ENCODE results near the gene ELOVL6. TPM values are rescaled to one million over a fixed set of nuclear protein-coding genes. Genes with fewer than 3 reads are reported as not detected.

Gene ELOVL6
- total RNA-seq, 1 experiment from 2014 or later, result 23.5 TPM

DNA sequence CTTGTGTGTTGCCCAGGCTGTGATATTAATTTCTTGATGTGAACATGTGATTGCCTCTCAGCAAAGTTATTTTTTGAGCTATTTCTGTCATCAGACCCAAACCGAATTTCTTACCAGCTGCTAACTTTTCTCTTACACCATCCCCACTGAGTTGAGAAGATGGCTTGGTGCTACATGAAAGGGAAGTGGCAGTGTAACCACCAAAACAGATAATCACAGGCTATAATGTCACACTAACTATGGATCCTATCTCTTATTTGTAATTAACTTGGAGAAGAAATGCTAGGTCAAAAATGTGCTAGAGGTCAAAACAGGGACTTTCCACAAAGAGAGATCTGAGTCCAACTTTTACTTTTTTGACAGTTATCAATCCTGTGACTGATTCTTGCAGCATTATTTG, 43.8 kb downstream of the ELOVL6 start:
- H3K4me3 Mint-ChIP-seq (ENCODE audit: unreplicated experiment), result no peak overlapping the region
- DNase-seq (ENCODE audit: unreplicated experiment), result no peak
- no peaks in the 10 kb centered on the region for H3K4me1 Mint-ChIP-seq (ENCODE audit: insufficient read depth, unreplicated experiment)
- intact Hi-C loops (cut with micrococcal nuclease), result no loop called here
- TF ChIP-seq, protein P1, sequence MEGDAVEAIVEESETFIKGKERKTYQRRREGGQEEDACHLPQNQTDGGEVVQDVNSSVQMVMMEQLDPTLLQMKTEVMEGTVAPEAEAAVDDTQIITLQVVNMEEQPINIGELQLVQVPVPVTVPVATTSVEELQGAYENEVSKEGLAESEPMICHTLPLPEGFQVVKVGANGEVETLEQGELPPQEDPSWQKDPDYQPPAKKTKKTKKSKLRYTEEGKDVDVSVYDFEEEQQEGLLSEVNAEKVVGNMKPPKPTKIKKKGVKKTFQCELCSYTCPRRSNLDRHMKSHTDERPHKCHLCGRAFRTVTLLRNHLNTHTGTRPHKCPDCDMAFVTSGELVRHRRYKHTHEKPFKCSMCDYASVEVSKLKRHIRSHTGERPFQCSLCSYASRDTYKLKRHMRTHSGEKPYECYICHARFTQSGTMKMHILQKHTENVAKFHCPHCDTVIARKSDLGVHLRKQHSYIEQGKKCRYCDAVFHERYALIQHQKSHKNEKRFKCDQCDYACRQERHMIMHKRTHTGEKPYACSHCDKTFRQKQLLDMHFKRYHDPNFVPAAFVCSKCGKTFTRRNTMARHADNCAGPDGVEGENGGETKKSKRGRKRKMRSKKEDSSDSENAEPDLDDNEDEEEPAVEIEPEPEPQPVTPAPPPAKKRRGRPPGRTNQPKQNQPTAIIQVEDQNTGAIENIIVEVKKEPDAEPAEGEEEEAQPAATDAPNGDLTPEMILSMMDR (IDR thresholded peaks at IDR 0.05; ENCODE audit: unreplicated experiment), result no peak
- CTCF ChIA-PET, result interaction anchor here (1.1 kb wide), 1 partner anchor 105 kb away, joined by 4 read pairs; no protein-coding TSS in a partner anchor
- no peaks in the 10 kb centered on the region for H3K9me3 Mint-ChIP-seq (ENCODE audit: unreplicated experiment)
- POLR2A ChIA-PET, result interaction anchor here (0.7 to 1.3 kb wide), 3 partner anchors 9 to 387 kb away, joined by 3 to 4 read pairs (median 3); no protein-coding TSS in a partner anchor
- no TSS peak for BruUV-seq (replicated peaks)
- H3K27ac Mint-ChIP-seq (ENCODE audit: low read depth, unreplicated experiment), result no peak overlapping the region
- H3K36me3 Mint-ChIP-seq (ENCODE audit: insufficient read depth, unreplicated experiment), result peaks cover 11% of the 10 kb centered on the region
- no peaks in the 10 kb centered on the region for H3K27me3 Mint-ChIP-seq (ENCODE audit: insufficient read depth, unreplicated experiment)

DNA sequence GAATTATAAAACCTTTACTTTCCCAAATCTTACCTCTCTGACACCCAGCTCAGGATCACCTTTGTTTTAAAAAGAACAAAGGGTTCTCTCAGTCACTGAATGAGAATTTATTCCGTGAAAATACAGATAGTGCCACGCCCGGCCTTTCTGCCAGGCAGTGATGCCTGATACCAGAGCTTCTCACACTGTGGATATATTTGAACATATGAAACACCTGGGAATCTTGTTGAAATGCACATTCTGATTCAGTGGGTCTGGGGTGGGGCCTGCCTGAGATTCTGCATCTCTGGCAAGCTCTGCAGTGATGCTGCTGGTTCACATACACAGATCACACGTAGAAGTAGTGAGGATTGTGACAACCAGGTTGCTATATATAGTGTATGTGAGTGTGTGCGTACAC, 46.0 kb downstream of the ELOVL6 start:
- H3K4me1 Mint-ChIP-seq (ENCODE audit: insufficient read depth, unreplicated experiment), result no peaks in the 10 kb centered on the region
- DNase-seq (ENCODE audit: unreplicated experiment), result no peak
- H3K27me3 Mint-ChIP-seq (ENCODE audit: insufficient read depth, unreplicated experiment), result no peaks in the 10 kb centered on the region
- ChIA-PET POLR2A (interaction anchor here (0.9 kb wide), 1 partner anchor 10 kb away, joined by 4 read pairs; no protein-coding TSS in a partner anchor), CTCF (interaction anchor here (0.9 kb wide), 1 partner anchor 356 kb away, joined by 3 read pairs; no protein-coding TSS in a partner anchor)
- H3K27ac Mint-ChIP-seq (ENCODE audit: low read depth, unreplicated experiment), result no peak overlapping the region
- BruUV-seq (replicated peaks), result no TSS peak
- intact Hi-C loops (cut with micrococcal nuclease), result no loop called here
- no peak overlapping the region for H3K4me3 Mint-ChIP-seq (ENCODE audit: unreplicated experiment)
- H3K36me3 Mint-ChIP-seq (ENCODE audit: insufficient read depth, unreplicated experiment), result peaks cover 6% of the 10 kb centered on the region
- TF ChIP-seq, protein P1 (IDR thresholded peaks at IDR 0.05; ENCODE audit: unreplicated experiment), result no peak
- no peaks in the 10 kb centered on the region for H3K9me3 Mint-ChIP-seq (ENCODE audit: unreplicated experiment)

DNA sequence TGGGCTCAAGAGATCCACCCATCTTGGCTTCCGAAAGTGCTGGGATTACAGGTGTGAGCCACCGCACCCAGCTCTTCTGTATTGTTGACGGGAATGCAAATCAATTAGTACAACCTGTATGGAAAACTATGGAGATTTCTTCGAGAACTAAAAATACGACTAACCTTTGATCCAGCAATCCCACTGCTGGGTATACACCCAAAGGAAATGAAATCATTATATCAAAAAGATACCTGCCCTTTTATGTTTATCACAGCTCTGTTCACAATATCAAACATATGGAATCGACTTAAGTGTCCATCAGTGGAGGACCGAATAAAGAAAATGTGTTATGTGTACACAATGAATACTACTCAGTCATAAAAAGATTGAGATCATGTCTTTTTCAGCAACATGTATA, 49.3 kb downstream of the ELOVL6 start:
- ChIA-PET POLR2A (interaction anchor here (1.0 kb wide), 1 partner anchor 49 kb away, joined by 3 read pairs; the partner anchor contains the start of gene ELOVL6), CTCF (interaction anchor here (1.0 kb wide), 1 partner anchor 97 kb away, joined by 3 read pairs; no protein-coding TSS in a partner anchor)
- TF ChIP-seq, protein P1 (IDR thresholded peaks at IDR 0.05; ENCODE audit: unreplicated experiment), result no peak
- H3K27ac Mint-ChIP-seq (ENCODE audit: low read depth, unreplicated experiment), result no peak overlapping the region
- no peak overlapping the region for H3K4me3 Mint-ChIP-seq (ENCODE audit: unreplicated experiment)
- intact Hi-C loops (cut with micrococcal nuclease), result no loop called here
- BruUV-seq (replicated peaks), result no TSS peak
- H3K4me1 Mint-ChIP-seq (ENCODE audit: insufficient read depth, unreplicated experiment), result no peaks in the 10 kb centered on the region
- no peaks in the 10 kb centered on the region for H3K9me3 Mint-ChIP-seq (ENCODE audit: unreplicated experiment)
- peaks cover 6% of the 10 kb centered on the region for H3K36me3 Mint-ChIP-seq (ENCODE audit: insufficient read depth, unreplicated experiment)
- no peak for DNase-seq (ENCODE audit: unreplicated experiment)
- H3K27me3 Mint-ChIP-seq (ENCODE audit: insufficient read depth, unreplicated experiment), result no peaks in the 10 kb centered on the region

DNA sequence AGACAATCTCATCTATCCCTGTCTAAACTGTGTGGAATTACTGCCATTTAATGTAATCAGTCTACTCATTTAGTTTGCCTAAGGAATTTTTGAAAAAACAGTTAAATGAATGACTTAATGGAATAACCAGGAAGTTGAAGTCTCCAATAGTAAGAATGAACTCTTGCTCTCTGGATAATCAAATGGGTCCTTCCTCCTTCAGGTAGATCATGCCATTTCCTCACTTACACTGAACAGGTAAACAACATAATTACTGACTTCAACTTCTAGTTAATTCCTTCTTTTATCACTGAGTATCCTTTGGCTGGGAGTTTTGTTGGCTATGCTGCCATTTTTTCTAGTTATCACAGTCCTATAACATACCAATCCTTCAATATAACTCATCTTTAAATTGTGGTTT, 56.0 kb downstream of the ELOVL6 start:
- Mint-ChIP-seq H3K36me3 (ENCODE audit: insufficient read depth, unreplicated experiment) (peaks cover 9% of the 10 kb centered on the region), H3K27ac (ENCODE audit: low read depth, unreplicated experiment) (no peak overlapping the region), H3K27me3 (ENCODE audit: insufficient read depth, unreplicated experiment) (no peaks in the 10 kb centered on the region), H3K4me1 (ENCODE audit: insufficient read depth, unreplicated experiment) (no peaks in the 10 kb centered on the region), H3K9me3 (ENCODE audit: unreplicated experiment) (no peaks in the 10 kb centered on the region), H3K4me3 (ENCODE audit: unreplicated experiment) (no peak overlapping the region)
- intact Hi-C loops (cut with micrococcal nuclease), result no loop called here
- ChIA-PET CTCF (no interaction called here), POLR2A (no interaction called here)
- TF ChIP-seq, protein P1 (IDR thresholded peaks at IDR 0.05; ENCODE audit: unreplicated experiment), result no peak
- DNase-seq (ENCODE audit: unreplicated experiment), result no peak
- no TSS peak for BruUV-seq (replicated peaks)

Measured in MCF 10A (cell line).